OCI-LY1 (cell line): ENCODE results near the gene IFITM5.
"Not testable (repeated sequence)": the region's sequence is repeated elsewhere in the genome, so short reads cannot be mapped to it uniquely, and the experiment has no call there.

Experiments
- CTCF ChIP-seq: fragments of 200-600 bp; sonication (generic), shearing (Covaris generic); IDR thresholded peaks from 2 replicates; pipeline ENCODE4 v1.5.1; 2017; ENCODE audit warnings: mild to moderate bottlenecking, antibody characterized with exemption, low read length, moderate library complexity, mixed read lengths
- EZH2 ChIP-seq: fragments of 200-600 bp; sonication (generic), shearing (Covaris generic); IDR thresholded peaks from 2 replicates; pipeline ENCODE4 v1.8.0; 2017; ENCODE audit warnings: borderline replicate concordance, mixed run types, mild to moderate bottlenecking, antibody characterized with exemption, low read length, moderate library complexity, mixed read lengths

GRCh38 chr11:268716-269145, 30.6 kb downstream of the IFITM5 start:
- peak; percentile 29 for TF ChIP-seq CTCF
- TF ChIP-seq EZH2: not testable (repeated sequence)
